HT-29 (cell line): ENCODE data around the gene SLC29A3. TPM values are rescaled to one million over a fixed set of nuclear protein-coding genes. Genes with fewer than 3 reads are reported as not detected.

ENCODE experiments used
- DNase-seq: peaks from one replicate; pipeline ENCODE4 v3.0.0-alpha.2; 2015; ENCODE audit warnings: low spot score
- total RNA-seq: library from RNA; depleted of rRNA; stranded (reverse); fragments of >200 nt; shearing (Covaris generic); gene quantifications from 2 replicates; pipeline ENCODE4 v1.2.3, GENCODE V29; 2014

Gene SLC29A3
- total RNA-seq, 1 experiment from 2014 or later, result 4.1 TPM

- DNase-seq, result no peak
Measured at GRCh38 chr10:71391701-71392100, 72.6 kb downstream of the SLC29A3 start.

GRCh38 chr10:71392292-71392691 lies 73.2 kb downstream of the SLC29A3 start:
- DNase-seq, result no peak

- no peak for DNase-seq
Measured at GRCh38 chr10:71392791-71393781, 74.0 kb downstream of the SLC29A3 start.

- no peak for DNase-seq
Measured at GRCh38 chr10:71393841-71394475, 74.9 kb downstream of the SLC29A3 start.

- no peak for DNase-seq
Measured at GRCh38 chr10:71394926-71395562, 76.0 kb downstream of the SLC29A3 start.

GRCh38 chr10:71395621-71396020 lies 76.6 kb downstream of the SLC29A3 start:
- DNase-seq, result no peak

- DNase-seq, result peak; percentile 50
Measured at GRCh38 chr10:71396084-71396710, 77.1 kb downstream of the SLC29A3 start.

- DNase-seq, result no peak
Measured at GRCh38 chr10:71396711-71397295, 77.7 kb downstream of the SLC29A3 start, which contains the start of gene CDH23. Gene CDH23, plus strand, starts transcription at chr10:71396920. Its CDS starts 42,912 bp downstream, at chr10:71439832.

- no peak for DNase-seq
Measured at GRCh38 chr10:71397296-71398212, 78.5 kb downstream of the SLC29A3 start.

GRCh38 chr10:71398976-71399375 lies 79.9 kb downstream of the SLC29A3 start:
- no peak for DNase-seq

GRCh38 chr10:71399946-71400345 lies 80.9 kb downstream of the SLC29A3 start:
- no peak for DNase-seq

GRCh38 chr10:71401056-71401455 lies 82.0 kb downstream of the SLC29A3 start:
- no peak for DNase-seq

GRCh38 chr10:71402005-71402404 lies 82.9 kb downstream of the SLC29A3 start:
- DNase-seq, result no peak

- DNase-seq, result no peak
Measured at GRCh38 chr10:71404503-71405295, 85.6 kb downstream of the SLC29A3 start.

- DNase-seq, result no peak
Measured at GRCh38 chr10:71406878-71407277, 87.8 kb downstream of the SLC29A3 start.

- DNase-seq, result no peak
Measured at GRCh38 chr10:71408436-71409225, 89.6 kb downstream of the SLC29A3 start.

- no peak for DNase-seq
Measured at GRCh38 chr10:71409516-71410104, 90.6 kb downstream of the SLC29A3 start.
